HG02798 (cell line): ENCODE results near the gene FTCD.
"Not testable (repeated sequence)": the region's sequence is repeated elsewhere in the genome, so short reads cannot be mapped to it uniquely, and the experiment has no call there.

ENCODE experiments used
- ATAC-seq: cut with Tn5 transposase; IDR thresholded peaks from one replicate; pipeline ENCODE4 v1.9.1; 2021; ENCODE audit warnings: mild to moderate bottlenecking; ENCODE audit not compliant: unreplicated experiment, poor library complexity

FTCD gene

GRCh38 chr21:46141767-46142581, 13.4 kb downstream of the FTCD start:
- no peak for ATAC-seq

GRCh38 chr21:46140352-46141003, 14.9 kb downstream of the FTCD start:
- ATAC-seq, result not testable (repeated sequence)

GRCh38 chr21:46139686-46140085, 15.7 kb downstream of the FTCD start:
- ATAC-seq, result no peak

DNA sequence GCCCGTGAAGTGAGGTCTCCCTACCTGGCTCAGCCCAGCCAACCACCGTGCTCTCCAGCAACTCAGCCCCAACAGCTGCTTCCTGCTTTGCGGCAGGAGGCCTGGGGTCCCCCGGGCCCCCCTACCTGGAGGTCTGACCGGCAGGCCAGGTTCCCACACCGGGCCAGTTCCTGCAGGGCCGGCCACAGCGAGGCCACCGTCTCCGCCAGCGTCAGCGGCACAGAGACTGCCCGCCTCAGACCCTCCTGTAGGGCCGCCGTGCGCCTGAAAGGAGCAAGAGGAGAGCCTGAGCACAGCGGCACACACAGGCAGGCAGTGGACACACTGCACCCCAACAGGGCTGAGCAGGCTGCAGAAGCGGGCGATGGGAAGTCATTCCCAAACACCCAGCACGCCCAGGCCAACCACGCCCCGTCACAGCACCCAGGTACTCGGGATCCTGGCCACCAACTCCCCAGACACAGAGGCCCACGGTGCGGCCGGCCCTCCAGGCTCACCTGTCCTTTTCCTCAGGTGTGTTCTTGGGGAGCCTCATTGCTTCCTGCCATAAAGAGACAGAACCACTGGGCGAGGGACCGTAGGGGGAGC, 16.9 kb downstream of the FTCD start:
- ATAC-seq, result no peak

DNA sequence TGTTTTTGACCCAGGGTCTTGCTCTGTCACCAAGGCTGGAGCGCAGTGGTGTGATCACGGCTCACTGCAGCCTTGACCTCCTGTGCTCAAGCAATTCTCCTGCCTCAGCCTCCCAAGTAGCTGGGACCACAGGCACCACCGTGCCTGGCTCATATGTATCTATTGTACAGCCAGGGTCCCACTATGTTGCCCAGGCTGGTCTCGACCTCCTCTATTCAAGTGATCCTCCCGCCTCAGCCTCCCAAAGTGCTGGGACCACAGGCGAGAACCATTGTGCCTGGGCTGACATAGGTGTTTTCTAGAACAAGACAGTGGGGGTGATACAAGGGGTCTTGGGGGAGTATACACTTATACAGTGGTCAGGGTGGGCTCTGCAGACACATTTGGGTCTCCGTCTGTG, 17.5 kb downstream of the FTCD start:
- ATAC-seq, result no peak

GRCh38 chr21:46136739-46137349, 18.5 kb downstream of the FTCD start:
- ATAC-seq, result no peak

DNA sequence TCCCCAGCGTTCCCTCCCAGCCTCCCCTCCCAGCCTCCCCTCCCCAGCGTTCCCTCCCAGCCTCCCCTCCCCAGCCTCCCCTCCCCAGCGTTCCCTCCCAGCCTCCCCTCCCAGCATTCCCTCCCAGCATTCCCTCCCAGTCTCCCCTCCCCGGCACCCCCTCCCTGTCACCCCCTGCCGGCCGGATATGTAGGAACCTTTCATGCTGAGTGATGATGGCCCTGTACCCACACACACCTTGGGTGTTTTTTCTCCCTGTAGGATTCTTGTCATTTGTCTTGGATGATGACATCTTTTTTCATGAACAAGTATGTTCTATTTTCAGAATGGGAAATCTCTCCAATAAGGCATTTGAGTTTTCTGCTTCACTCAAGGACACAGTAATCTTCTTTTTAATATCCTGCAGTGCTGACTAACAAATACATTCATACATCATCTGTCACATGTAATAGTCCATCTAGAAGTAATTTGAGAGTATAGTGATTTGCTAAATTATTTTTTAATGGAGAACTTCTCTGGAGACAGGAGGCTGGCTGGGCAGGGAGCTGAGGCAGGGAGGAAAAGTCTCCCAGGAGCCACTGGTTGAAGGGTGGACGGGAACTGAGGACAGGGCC, 19.5 kb downstream of the FTCD start:
- ATAC-seq, result no peak

DNA sequence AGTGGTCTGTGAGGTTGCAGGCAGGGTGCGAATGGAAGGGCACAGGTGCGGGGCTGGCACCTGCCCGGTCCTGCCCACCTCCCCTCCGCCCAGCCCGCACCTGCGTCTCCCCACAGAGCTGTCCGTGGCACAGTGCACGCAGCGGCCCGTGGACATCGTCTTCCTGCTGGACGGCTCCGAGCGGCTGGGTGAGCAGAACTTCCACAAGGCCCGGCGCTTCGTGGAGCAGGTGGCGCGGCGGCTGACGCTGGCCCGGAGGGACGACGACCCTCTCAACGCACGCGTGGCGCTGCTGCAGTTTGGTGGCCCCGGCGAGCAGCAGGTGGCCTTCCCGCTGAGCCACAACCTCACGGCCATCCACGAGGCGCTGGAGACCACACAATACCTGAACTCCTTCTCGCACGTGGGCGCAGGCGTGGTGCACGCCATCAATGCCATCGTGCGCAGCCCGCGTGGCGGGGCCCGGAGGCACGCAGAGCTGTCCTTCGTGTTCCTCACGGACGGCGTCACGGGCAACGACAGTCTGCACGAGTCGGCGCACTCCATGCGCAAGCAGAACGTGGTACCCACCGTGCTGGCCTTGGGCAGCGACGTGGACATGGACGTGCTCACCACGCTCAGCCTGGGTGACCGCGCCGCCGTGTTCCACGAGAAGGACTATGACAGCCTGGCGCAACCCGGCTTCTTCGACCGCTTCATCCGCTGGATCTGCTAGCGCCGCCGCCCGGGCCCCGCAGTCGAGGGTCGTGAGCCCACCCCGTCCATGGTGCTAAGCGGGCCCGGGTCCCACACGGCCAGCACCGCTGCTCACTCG, 23.3 kb downstream of the FTCD start:
- no peak for ATAC-seq

GRCh38 chr21:46131588-46131837, 23.9 kb downstream of the FTCD start:
- ATAC-seq, result no peak

DNA sequence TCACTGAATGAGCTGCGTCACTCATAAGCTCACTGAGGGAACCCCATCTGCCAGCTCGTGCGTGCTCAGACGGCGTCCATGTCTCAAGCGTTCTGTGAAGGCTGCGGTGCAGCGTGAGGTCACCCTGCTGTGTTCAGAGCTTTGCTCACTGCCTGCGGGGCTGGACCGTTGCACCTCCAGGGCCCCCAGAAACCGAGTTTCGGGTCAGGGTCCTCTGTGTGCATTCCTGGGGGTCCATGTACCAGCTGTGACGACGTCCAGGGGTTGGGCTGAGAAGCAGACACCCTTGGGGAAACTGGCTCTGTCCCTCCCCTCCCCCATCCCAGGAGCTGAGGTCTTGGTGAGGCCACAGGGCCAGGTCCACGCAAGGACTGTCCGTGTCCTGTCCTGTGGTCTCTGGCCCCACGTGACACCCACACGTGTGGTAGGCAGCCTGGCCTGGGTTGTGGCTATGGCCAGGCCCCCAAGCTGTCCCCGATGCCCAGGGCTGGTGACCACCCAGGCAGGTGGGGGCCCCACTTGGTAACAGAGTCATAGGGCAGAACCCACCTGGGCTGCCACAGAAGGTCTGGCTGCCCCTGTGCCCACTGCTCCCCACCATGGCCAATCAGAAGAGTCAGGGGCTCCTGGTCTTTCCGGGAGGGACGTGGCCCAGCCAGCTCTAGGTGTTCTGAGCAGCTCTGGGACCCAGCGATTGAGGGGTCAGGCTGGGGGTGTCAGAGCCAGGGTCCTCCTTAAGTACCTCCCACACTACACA, 24.4 kb downstream of the FTCD start:
- no peak for ATAC-seq

- ATAC-seq, result no peak
Observed at GRCh38 chr21:46129846-46130651, 25.3 kb downstream of the FTCD start.

DNA sequence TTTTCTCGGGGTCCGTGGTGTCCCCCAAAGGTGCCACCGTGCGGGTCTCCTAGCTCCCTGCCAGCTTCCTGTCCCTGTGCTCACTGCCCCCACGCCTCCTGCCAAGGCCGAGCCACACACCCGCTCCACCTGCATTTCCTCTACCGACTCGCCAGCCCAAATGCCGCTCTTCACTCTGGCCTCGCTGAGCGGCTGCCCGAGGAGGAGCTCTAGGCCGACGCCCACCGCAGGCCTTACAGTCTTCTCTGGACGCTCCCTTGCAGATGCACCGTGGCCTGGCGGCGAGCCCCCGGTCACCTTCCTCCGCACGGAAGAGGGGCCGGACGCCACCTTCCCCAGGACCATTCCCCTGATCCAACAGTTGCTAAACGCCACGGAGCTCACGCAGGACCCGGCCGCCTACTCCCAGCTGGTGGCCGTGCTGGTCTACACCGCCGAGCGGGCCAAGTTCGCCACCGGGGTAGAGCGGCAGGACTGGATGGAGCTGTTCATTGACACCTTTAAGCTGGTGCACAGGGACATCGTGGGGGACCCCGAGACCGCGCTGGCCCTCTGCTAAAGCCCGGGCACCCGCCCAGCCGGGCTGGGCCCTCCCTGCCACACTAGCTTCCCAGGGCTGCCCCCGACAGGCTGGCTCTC, 26.3 kb downstream of the FTCD start:
- no peak for ATAC-seq

DNA sequence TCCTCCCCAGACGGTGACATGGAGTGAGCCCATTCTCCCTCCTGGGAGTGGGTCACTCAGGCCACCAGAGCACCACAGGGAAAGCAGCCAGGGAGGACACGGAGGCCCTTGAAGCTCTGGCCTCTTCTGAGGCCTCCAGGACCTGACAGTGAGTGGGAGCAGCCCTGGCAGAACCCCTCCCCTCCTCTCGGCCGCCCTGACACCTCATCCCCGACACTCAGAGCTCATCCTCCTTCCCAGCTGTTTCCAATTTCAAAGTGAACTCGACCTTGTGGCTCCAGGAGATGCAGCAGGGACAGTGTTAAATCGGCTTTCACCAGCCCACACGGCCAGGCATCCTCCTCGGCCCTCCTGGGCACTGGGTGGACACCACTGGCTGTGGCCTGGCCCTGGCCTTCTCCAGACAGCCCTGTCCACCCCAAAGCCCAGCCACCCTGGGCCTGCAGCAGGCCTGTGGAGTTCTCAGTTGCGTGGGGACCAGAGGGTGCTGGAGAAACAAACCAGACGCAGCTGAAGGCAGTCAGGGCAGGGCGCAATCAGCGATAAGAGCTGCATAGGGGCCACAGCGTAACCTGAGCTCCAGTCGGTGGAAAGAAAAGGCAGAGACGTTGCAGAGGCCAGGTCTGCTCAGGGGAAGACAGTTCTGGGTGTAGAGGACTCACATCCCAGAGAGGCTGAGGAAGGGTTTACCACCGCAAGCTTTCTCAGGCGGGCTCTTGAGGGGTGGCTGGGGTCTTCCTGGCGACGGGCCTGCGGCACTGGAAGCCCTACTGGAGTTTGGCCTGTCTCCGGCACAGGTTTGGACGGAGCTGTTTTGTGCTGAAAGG, 27.1 kb downstream of the FTCD start:
- ATAC-seq, result no peak

DNA sequence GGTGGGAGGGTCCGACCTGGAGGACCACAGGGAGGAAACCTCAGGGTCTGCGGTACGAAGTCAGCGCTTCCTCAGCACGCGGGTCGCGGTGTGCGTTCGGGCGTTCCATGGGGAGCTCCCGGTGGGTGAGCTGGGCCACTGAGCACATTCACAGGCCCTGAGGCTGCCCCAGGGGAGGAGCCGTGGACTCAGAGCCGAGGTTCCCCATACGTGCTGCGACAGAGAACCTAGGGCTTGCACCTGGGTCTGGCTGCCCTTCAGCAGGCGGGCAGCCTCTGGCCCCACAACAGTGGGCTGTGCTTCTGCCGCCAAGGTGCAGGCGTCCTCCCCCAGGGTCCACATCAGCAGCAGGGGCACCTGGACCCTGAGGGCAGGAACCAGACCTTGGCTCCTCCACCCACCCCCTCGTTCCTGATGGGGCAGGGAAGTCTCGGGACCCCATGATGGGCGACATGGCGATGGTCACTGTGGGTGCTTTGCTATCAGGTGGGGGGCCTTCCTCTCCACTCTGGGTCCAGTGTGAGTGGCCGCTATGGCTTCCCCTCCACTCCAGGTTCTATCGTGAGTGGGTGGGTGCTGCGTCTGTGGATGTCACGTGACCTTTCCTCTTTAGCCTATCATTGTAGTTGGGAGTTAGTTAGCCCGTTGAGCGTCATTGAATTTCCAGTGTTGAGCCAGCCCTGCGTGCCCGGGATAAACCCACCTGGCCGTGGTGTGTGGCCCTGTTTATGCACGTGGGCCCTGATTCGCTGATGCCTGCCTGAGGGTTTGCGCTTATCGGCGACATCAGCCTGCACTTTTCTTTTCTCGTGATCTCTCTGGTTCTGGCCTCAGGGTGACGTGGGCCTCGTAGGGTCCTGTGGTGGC, 27.9 kb downstream of the FTCD start:
- ATAC-seq, result no peak

GRCh38 chr21:46126309-46127238, 28.8 kb downstream of the FTCD start:
- ATAC-seq, result no peak
